Caco-2 (cell line): ENCODE data around the gene EPHB1. TPM values are rescaled to one million over a fixed set of nuclear protein-coding genes. Genes with fewer than 3 reads are reported as not detected.

Experiments
- BruUV-seq: library from RNA; stranded (reverse); fragments of 400-500 nt; replicated peaks from 2 replicates; lab custom pipeline; 2021; lab: Mats Ljungman, UMichigan
- CTCF ChIA-PET: fragments of 300-600 bp; sonication (Branson Sonifier 250); formaldehyde crosslinking; loops from one replicate; lab custom pipeline; 2022; ENCODE audit warnings: antibody characterized with exemption; lab: Charles Lee
- POLR2A ChIA-PET: fragments of 300-600 bp; sonication (Branson Sonifier 250); formaldehyde crosslinking; loops from one replicate; lab custom pipeline; 2022; ENCODE audit warnings: antibody characterized with exemption; lab: Charles Lee
- DNase-seq, 2 experiments: peaks; one replicate each; pipeline versions ENCODE4 v3.0.0 to v3.0.0-alpha.2; 2020 to 2022
- H3K27me3 ChIP-seq: replicated peaks from 2 replicates; pipeline ENCODE4 v1.6.0; 2011; ENCODE audit warnings: low read length; ENCODE audit not compliant: control insufficient read depth, insufficient read depth
- H3K36me3 ChIP-seq: 2 replicates; pipeline ENCODE4 v1.5.1; 2011; ENCODE audit warnings: low read length; ENCODE audit not compliant: control insufficient read depth, insufficient read depth
- H3K4me1 ChIP-seq: fragments of 250-450 bp; sonication (Bioruptor Pico); 2 replicates; pipeline ENCODE4 v1.5.1; 2020; ENCODE audit warnings: mild to moderate bottlenecking
- H3K4me3 ChIP-seq: 2 replicates; pipeline ENCODE4 v1.5.1; 2011; ENCODE audit warnings: low read depth, mild to moderate bottlenecking, control low read depth, low read length
- H3K9me3 ChIP-seq: fragments of 250-450 bp; sonication (Bioruptor Pico); 2 replicates; pipeline ENCODE4 v1.5.1; 2020; ENCODE audit warnings: mild to moderate bottlenecking, moderate library complexity
- H3K27ac Mint-ChIP-seq: one replicate; pipeline ENCODE4 v1.8.0; 2022; ENCODE audit warnings: mixed read lengths; ENCODE audit not compliant: unreplicated experiment
- H3K27me3 Mint-ChIP-seq: one replicate; pipeline ENCODE4 v1.8.0; 2022; ENCODE audit warnings: mixed read lengths; ENCODE audit not compliant: insufficient read depth, unreplicated experiment
- H3K36me3 Mint-ChIP-seq: one replicate; pipeline ENCODE4 v1.8.0; 2022; ENCODE audit warnings: mild to moderate bottlenecking, mixed read lengths; ENCODE audit not compliant: insufficient read depth, unreplicated experiment
- H3K4me1 Mint-ChIP-seq: one replicate; pipeline ENCODE4 v1.8.0; 2022; ENCODE audit warnings: low read depth, mixed read lengths; ENCODE audit not compliant: unreplicated experiment
- H3K4me3 Mint-ChIP-seq: one replicate; pipeline ENCODE4 v1.8.0; 2022; ENCODE audit warnings: mild to moderate bottlenecking, moderate library complexity, mixed read lengths; ENCODE audit not compliant: unreplicated experiment
- H3K9me3 Mint-ChIP-seq: one replicate; pipeline ENCODE4 v1.8.0; 2022; ENCODE audit warnings: mixed read lengths; ENCODE audit not compliant: unreplicated experiment
- intact Hi-C: fragments of 100-400 bp; cut with micrococcal nuclease; formaldehyde crosslinking; loops from one replicate; pipeline ENCODE4 v1.10.0; 2022; ENCODE audit not compliant: unreplicated experiment
- total RNA-seq: library from RNA; stranded (reverse); gene quantifications from 2 replicates; pipeline ENCODE4 v1.2.3, GENCODE V29; 2022
- TF ChIP-seq, protein P1 (sequence below), 2 experiments: fragments of 200-600 bp in 1 of 2; IDR thresholded peaks; 1 replicate in 1 of 2; 2 replicates in 1 of 2; pipeline versions ENCODE4 v1.5.1 to v1.8.0; 2011 to 2022; ENCODE audit warnings: antibody characterized with exemption in 1 of 2, control low read depth in 1 of 2, inconsistent platforms in 1 of 2, low read depth in 1 of 2, low read length in 1 of 2, mild to moderate bottlenecking in 1 of 2, moderate library complexity in 1 of 2; ENCODE audit not compliant: insufficient read depth in 1 of 2, severe bottlenecking in 1 of 2, unreplicated experiment in 1 of 2

The EPHB1 gene
- total RNA-seq, 1 experiment from 2014 or later = 2.3 TPM

DNA sequence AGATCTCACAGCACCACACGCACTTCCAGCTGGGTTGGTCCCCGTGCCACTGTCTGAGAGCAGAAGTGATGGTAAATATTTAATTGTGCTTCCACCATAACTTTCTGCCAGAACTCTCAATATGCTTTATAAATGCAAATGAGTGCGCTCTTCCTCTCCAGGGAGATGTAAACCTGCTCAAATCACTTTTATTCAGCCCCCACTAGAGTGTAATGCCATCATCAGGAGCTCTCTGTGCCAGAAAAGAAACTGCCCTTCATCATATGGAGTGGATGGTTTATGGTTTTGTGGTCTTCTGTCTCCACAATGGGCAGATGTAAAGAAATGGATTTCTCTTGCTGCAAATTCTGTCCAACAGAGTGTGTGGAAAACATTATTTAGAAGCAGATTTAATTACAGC, 127.0 kb downstream of the EPHB1 start:
- POLR2A ChIA-PET = no interaction called here
- CTCF ChIA-PET = no interaction called here

DNA sequence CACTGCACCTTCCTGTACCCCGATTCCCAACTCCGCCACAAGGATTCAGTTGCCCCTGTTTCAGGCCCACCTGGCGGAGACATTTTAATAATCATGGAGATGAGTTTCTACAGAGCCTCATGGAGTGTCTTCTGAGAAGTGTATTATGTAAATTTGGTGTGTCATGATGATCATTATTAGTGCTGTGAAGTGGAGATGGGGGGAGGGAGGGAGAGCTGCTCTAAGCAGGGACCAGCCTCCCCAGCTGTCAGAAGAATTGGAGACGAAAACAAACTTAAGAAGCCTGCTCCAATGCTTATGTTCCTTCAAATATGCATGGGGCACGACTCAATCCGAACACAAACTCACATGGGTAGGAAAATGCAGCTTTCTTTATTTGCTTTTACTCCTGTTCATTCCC, 127.8 kb downstream of the EPHB1 start:
- no TSS peak for BruUV-seq
- Mint-ChIP-seq H3K4me3 (no peak overlapping the region), H3K4me1 (no peaks in the 10 kb centered on the region), H3K36me3 (no peaks in the 10 kb centered on the region), H3K27me3 (peaks cover 21% of the 10 kb centered on the region), H3K9me3 (no peaks in the 10 kb centered on the region), H3K27ac (no peak overlapping the region)
- Histone ChIP-seq H3K27me3 (no peaks in the 10 kb centered on the region; the same call in 1 of the 2 replicates), H3K36me3 (no peaks in the 10 kb centered on the region), H3K4me3 (no peak overlapping the region), H3K9me3 (no peaks in the 10 kb centered on the region), H3K4me1 (no peaks in the 10 kb centered on the region)
- POLR2A ChIA-PET = no interaction called here
- TF ChIP-seq, protein P1, sequence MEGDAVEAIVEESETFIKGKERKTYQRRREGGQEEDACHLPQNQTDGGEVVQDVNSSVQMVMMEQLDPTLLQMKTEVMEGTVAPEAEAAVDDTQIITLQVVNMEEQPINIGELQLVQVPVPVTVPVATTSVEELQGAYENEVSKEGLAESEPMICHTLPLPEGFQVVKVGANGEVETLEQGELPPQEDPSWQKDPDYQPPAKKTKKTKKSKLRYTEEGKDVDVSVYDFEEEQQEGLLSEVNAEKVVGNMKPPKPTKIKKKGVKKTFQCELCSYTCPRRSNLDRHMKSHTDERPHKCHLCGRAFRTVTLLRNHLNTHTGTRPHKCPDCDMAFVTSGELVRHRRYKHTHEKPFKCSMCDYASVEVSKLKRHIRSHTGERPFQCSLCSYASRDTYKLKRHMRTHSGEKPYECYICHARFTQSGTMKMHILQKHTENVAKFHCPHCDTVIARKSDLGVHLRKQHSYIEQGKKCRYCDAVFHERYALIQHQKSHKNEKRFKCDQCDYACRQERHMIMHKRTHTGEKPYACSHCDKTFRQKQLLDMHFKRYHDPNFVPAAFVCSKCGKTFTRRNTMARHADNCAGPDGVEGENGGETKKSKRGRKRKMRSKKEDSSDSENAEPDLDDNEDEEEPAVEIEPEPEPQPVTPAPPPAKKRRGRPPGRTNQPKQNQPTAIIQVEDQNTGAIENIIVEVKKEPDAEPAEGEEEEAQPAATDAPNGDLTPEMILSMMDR (IDR thresholded peaks at IDR 0.05; ENCODE audit: insufficient read depth in 1 of 2, low read depth in 1 of 2, low read length in 1 of 2, severe bottlenecking in 1 of 2, unreplicated experiment in 1 of 2) = no peak
- CTCF ChIA-PET = no interaction called here
- intact Hi-C loops = no loop called here
- DNase-seq = no peak

More for the DNA sequence above, 127.0 kb downstream of the EPHB1 start:
- TF ChIP-seq, protein P1 (IDR thresholded peaks at IDR 0.05; ENCODE audit: insufficient read depth in 1 of 2, low read depth in 1 of 2, low read length in 1 of 2, severe bottlenecking in 1 of 2, unreplicated experiment in 1 of 2) = no peak
- H3K27ac Mint-ChIP-seq = no peak overlapping the region
- DNase-seq = no peak
- Histone ChIP-seq H3K4me3 (no peak overlapping the region), H3K9me3 (no peaks in the 10 kb centered on the region), H3K27me3 (no peaks in the 10 kb centered on the region), H3K4me1 (no peaks in the 10 kb centered on the region), H3K36me3 (no peaks in the 10 kb centered on the region)
- intact Hi-C loops = no loop called here
- no peaks in the 10 kb centered on the region for H3K9me3 Mint-ChIP-seq
- no peak overlapping the region for H3K4me3 Mint-ChIP-seq
- H3K4me1 Mint-ChIP-seq = no peaks in the 10 kb centered on the region
- BruUV-seq = no TSS peak
- H3K27me3 Mint-ChIP-seq = peaks cover 20% of the 10 kb centered on the region
- H3K36me3 Mint-ChIP-seq = no peaks in the 10 kb centered on the region

DNA sequence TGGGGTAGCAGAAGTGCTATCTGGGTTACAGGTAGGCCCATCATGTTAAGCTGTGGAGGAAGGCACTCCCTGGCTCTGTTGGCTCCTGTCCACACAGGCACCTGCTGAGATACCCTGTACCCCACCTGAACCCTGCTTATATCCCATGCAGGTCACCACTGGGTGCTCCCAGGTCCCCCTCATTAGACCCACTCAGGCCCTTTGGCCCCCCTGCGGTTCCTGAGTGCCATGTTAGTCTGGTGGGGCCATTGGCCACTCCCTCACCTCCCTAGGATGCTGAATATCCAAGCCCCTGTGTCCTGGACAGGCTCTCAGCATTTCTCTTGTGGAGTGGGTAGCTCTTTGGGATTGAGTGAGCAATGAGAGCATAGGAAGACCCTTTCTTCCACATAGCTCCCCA, 128.2 kb downstream of the EPHB1 start:
- DNase-seq = no peak
- Mint-ChIP-seq H3K27me3 (peaks cover 20% of the 10 kb centered on the region), H3K4me1 (no peaks in the 10 kb centered on the region), H3K4me3 (no peak overlapping the region), H3K27ac (no peak overlapping the region), H3K9me3 (no peaks in the 10 kb centered on the region), H3K36me3 (no peaks in the 10 kb centered on the region)
- ChIA-PET POLR2A (no interaction called here), CTCF (no interaction called here)
- Histone ChIP-seq H3K36me3 (no peaks in the 10 kb centered on the region), H3K4me1 (no peaks in the 10 kb centered on the region), H3K27me3 (no peaks in the 10 kb centered on the region; the same call in none of the 2 replicates), H3K9me3 (no peaks in the 10 kb centered on the region), H3K4me3 (no peak overlapping the region)
- BruUV-seq = no TSS peak
- intact Hi-C loops = no loop called here
- TF ChIP-seq, protein P1 (IDR thresholded peaks at IDR 0.05; ENCODE audit: insufficient read depth in 1 of 2, low read depth in 1 of 2, low read length in 1 of 2, severe bottlenecking in 1 of 2, unreplicated experiment in 1 of 2) = no peak
